ENCODE measurements around the gene CCNYL1.

GRCh38 chr2:207663870-207664545 lies 47.4 kb upstream of the CCNYL1 start:
- TF ChIP-seq CTCF (IDR thresholded peaks at IDR 0.05; ENCODE audit: poor library complexity) = no peak
- no peak for TF ChIP-seq EZH2phosphoT487 (IDR thresholded peaks at IDR 0.05; ENCODE audit: low read depth, severe bottlenecking, unreplicated experiment)
- TF ChIP-seq EZH2 (IDR thresholded peaks at IDR 0.05; ENCODE audit: borderline replicate concordance) = no peak
